Hepatocyte (in vitro differentiated cells): ENCODE measurements around the gene CA14. TPM values are rescaled to one million over a fixed set of nuclear protein-coding genes. Genes with fewer than 3 reads are reported as not detected.

Source experiments
- DNase-seq: peaks from one replicate; pipeline ENCODE4 v3.0.0-alpha.2; 2016; ENCODE audit warnings: low spot score
- H2AFZ ChIP-seq: fragments of 200-600 bp; sonication (generic); 2 replicates; pipeline ENCODE4 v1.6.0; 2016; ENCODE audit warnings: antibody characterized with exemption, mild to moderate bottlenecking
- H3K27ac ChIP-seq: fragments of 200-600 bp; sonication (generic); 2 replicates; pipeline ENCODE4 v1.5.1; 2016; ENCODE audit warnings: mild to moderate bottlenecking
- H3K27me3 ChIP-seq: fragments of 200-600 bp; sonication (generic); 2 replicates; pipeline ENCODE4 v1.6.1; 2016
- H3K36me3 ChIP-seq: fragments of 200-600 bp; sonication (generic); replicated peaks from 2 replicates; pipeline ENCODE4 v1.5.1; 2016; ENCODE audit warnings: low read depth; ENCODE audit not compliant: insufficient read depth
- H3K4me1 ChIP-seq: fragments of 200-600 bp; sonication (generic); 2 replicates; pipeline ENCODE4 v1.5.1; 2016; ENCODE audit warnings: mild to moderate bottlenecking, moderate library complexity; ENCODE audit not compliant: insufficient read depth
- H3K4me2 ChIP-seq: fragments of 200-600 bp; sonication (generic); 2 replicates; pipeline ENCODE4 v1.6.0; 2016
- H3K4me3 ChIP-seq: fragments of 200-600 bp; sonication (generic); 2 replicates; pipeline ENCODE4 v1.5.1; 2016; ENCODE audit warnings: mild to moderate bottlenecking
- H3K79me2 ChIP-seq: fragments of 200-600 bp; sonication (generic); 2 replicates; pipeline ENCODE4 v1.6.0; 2017; ENCODE audit warnings: mild to moderate bottlenecking
- H3K9me2 ChIP-seq: fragments of 200-600 bp; sonication (generic); replicated peaks from 2 replicates; pipeline ENCODE4 v1.6.0; 2017; ENCODE audit warnings: mild to moderate bottlenecking; ENCODE audit not compliant: insufficient read depth
- H3K9me3 ChIP-seq: fragments of 200-600 bp; sonication (generic); 2 replicates; pipeline ENCODE4 v1.5.1; 2016; ENCODE audit warnings: low read depth, mild to moderate bottlenecking
- H4K20me1 ChIP-seq: fragments of 200-600 bp; sonication (generic); 2 replicates; pipeline ENCODE4 v1.6.0; 2016; ENCODE audit warnings: mild to moderate bottlenecking; ENCODE audit not compliant: insufficient read depth, poor library complexity, severe bottlenecking
- EZH2 ChIP-seq: fragments of 200-600 bp; sonication (generic); IDR thresholded peaks from 2 replicates; pipeline ENCODE4 v1.6.1; 2016; ENCODE audit warnings: antibody characterized with exemption, mild to moderate bottlenecking, borderline replicate concordance
- EZH2phosphoT487 ChIP-seq: fragments of 200-600 bp; sonication (generic); IDR thresholded peaks from one replicate; pipeline ENCODE4 v1.6.1; 2018; ENCODE audit warnings: antibody characterized with exemption, mild to moderate bottlenecking, low read depth, moderate library complexity; ENCODE audit not compliant: unreplicated experiment, severe bottlenecking
- WGBS: methylation state at CpG from one replicate; pipeline ENCODE4 v1.1.6; 2016; ENCODE audit warnings: low lambda C conversion rate; ENCODE audit errors: missing lambda C conversion rate; 5-methylcytosine and 5-hydroxymethylcytosine counted together
- polyA plus RNA-seq: library from polyadenylated mRNA; unstranded; fragments of >200 nt; fragmentation: Nextera tagmentation; extraction: Ambion mirVana; gene quantifications from 2 replicates; pipeline ENCODE4 v1.2.1, GENCODE V29; 2016
- total RNA-seq: library from RNA; depleted of rRNA; stranded (reverse); fragments of >200 nt; gene quantifications from 2 replicates; pipeline ENCODE4 v1.2.3, GENCODE V29; 2014
- TF ChIP-seq, protein P1 (sequence below): fragments of 200-600 bp; sonication (generic); IDR thresholded peaks from 2 replicates; pipeline ENCODE4 v1.5.1; 2016; ENCODE audit warnings: antibody characterized with exemption, mild to moderate bottlenecking; ENCODE audit not compliant: poor library complexity

Gene CA14
- total and polyA plus RNA-seq, 2 experiments from 2014 or later, result 4.6 to 7.3 TPM

DNA sequence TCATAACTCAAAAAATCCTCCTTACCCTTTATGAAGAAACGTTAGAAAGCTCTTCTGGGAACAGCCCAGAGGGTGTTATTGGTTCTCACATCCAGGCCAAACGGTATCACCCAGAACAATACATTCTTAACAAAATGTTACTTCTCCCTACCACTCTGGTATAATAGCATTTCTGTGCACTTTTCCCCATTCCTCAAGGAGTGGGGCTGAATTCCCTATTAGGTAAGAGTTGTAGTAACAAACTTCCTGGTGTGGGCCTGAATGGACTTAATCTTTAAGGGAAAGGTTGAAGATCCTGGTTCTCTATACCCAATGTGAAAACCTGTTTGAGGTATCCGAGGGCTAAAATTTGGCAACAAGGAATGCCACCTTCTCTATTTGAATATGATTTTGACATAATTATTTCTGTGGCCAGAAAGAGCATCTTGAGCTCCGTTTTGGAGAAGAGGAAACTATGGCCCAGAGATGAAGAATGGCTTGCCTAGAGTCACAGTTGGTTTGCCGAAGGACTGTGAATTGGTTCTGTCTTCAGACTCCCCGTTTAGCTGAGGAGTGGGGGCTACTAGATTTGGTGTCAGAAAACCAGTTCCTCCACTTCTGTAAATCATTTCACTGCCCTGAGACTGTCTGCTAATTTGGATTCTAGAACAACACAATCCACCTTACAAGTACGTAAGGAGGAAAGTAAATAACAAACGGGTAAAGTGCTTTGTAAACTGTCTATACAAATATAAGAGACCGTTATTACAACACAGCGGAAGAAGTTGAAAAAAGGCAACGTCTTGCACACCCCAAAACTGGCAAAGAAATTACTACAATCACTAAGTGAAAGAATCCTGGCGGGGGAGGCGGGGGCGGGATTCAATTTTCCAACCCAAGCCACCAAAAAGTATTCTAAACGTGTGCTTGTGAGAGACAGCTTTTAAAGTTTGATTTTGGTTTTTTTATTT is 23.9 kb upstream of the CA14 start:
- no peaks in the 10 kb centered on the region for H3K27me3 ChIP-seq
- peak; percentile 13 for DNase-seq
- H3K36me3 ChIP-seq, result no peaks in the 10 kb centered on the region
- peak overlapping the region; percentile 34 for H2AFZ ChIP-seq
- peak overlapping the region; percentile 86 for H3K4me2 ChIP-seq
- H3K9me2 ChIP-seq, result no peaks in the 10 kb centered on the region
- no peak for TF ChIP-seq EZH2
- TF ChIP-seq EZH2phosphoT487, result no peak
- peaks cover 47% of the 10 kb centered on the region for H3K79me2 ChIP-seq
- H3K4me1 ChIP-seq, result peaks cover 8% of the 10 kb centered on the region
- WGBS, result 19% methylated on average over 15 of the region's 15 CpGs
- peak overlapping the region; percentile 92 for H3K27ac ChIP-seq
- no peaks in the 10 kb centered on the region for H3K9me3 ChIP-seq
- peak overlapping the region; percentile 30 for H3K4me3 ChIP-seq
- H4K20me1 ChIP-seq, result no peaks in the 10 kb centered on the region

DNA sequence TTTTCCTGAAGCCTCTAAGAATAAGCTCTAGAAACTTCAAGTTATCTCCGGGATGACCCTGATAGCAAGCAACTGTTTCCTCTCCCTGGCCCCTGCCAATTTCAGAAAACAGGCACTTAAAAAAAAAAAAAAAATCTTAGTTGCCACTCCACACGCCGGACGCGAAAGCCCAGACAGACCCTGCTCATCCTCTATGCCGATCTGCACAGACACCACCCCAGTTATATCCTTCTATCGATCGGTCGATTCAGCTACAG is 23.3 kb upstream of the CA14 start:
- Histone ChIP-seq H3K4me1 (peaks cover 8% of the 10 kb centered on the region), H3K27ac (peak overlapping the region; percentile 92), H3K9me2 (no peaks in the 10 kb centered on the region), H3K79me2 (peaks cover 47% of the 10 kb centered on the region), H2AFZ (peak overlapping the region; percentile 34), H4K20me1 (no peaks in the 10 kb centered on the region), H3K4me2 (peak overlapping the region; percentile 86), H3K9me3 (no peaks in the 10 kb centered on the region), H3K27me3 (no peaks in the 10 kb centered on the region), H3K4me3 (peak overlapping the region; percentile 30), H3K36me3 (no peaks in the 10 kb centered on the region)
- no peak for DNase-seq
- WGBS, result under 1% methylated on average over 9 of the region's 9 CpGs
- TF ChIP-seq, protein P1, sequence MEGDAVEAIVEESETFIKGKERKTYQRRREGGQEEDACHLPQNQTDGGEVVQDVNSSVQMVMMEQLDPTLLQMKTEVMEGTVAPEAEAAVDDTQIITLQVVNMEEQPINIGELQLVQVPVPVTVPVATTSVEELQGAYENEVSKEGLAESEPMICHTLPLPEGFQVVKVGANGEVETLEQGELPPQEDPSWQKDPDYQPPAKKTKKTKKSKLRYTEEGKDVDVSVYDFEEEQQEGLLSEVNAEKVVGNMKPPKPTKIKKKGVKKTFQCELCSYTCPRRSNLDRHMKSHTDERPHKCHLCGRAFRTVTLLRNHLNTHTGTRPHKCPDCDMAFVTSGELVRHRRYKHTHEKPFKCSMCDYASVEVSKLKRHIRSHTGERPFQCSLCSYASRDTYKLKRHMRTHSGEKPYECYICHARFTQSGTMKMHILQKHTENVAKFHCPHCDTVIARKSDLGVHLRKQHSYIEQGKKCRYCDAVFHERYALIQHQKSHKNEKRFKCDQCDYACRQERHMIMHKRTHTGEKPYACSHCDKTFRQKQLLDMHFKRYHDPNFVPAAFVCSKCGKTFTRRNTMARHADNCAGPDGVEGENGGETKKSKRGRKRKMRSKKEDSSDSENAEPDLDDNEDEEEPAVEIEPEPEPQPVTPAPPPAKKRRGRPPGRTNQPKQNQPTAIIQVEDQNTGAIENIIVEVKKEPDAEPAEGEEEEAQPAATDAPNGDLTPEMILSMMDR, result no peak
- TF ChIP-seq EZH2phosphoT487, result no peak

DNA sequence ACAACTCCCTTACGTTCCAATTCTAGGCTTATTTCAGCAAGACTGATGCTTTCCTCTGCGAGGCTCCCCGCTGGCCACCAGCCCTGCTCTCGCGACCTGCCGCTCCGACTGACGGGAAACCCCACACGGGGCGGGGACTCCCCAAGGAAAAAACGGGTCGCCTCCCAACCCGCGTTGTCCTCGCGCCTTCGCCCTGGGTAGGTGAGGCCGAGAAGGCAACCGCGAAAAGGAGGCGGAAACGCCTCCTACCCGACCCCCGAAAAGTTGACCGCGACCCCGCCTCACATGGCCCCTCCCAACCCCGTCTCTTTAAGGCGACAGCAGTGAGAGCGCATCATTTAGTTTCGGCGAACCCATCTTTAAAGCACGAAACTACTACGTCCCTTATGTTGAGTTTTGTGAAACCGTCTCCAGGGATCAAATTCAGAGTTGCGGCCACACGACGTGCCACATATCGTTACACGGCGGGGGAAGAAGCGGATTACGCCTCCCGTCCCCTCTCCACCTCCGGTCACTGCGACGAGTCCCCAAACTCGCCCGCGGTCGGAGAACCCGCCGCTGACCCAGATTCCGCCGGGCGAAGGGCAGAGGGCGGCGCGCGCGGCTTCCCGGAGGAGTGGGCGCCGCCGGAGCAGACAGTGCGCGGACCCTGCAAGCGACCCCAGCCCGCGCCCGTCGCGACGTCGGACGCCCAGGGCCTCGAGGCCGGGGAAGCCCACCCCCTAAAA is 22.8 kb upstream of the CA14 start:
- Histone ChIP-seq H3K36me3 (no peaks in the 10 kb centered on the region), H3K4me1 (peaks cover 8% of the 10 kb centered on the region), H3K4me3 (peak overlapping the region; percentile 30), H3K27ac (peak overlapping the region; percentile 92), H3K9me3 (no peaks in the 10 kb centered on the region), H4K20me1 (no peaks in the 10 kb centered on the region), H3K9me2 (no peaks in the 10 kb centered on the region), H3K27me3 (no peaks in the 10 kb centered on the region), H3K4me2 (peak overlapping the region; percentile 86), H3K79me2 (peaks cover 43% of the 10 kb centered on the region), H2AFZ (peak overlapping the region; percentile 34)
- TF ChIP-seq, protein P1, result no peak
- TF ChIP-seq EZH2 (no peak), EZH2phosphoT487 (no peak)
- peak; percentile 81 for DNase-seq
- WGBS, result 2% methylated on average over 67 of the region's 78 CpGs
